ENCODE results near the gene HYDIN.

The HYDIN gene

GRCh38 chr16:70758786-70759185 lies 471.7 kb downstream of the HYDIN start:
- Histone ChIP-seq H3K36me3 (peaks cover 48 to 100% (median 72%) of the 10 kb centered on the region in 11 experiments), H3K4me2 (no peak overlapping the region), H3K27ac (no peak overlapping the region), H3K4me1 (peaks cover 4 to 60% (median 20%) of the 10 kb centered on the region in 10 experiments; a peak in 17 of 20 replicates), H3K4me3 (no peak overlapping the region), H3K9me3 (replicated peaks in 1 of 11) (no peaks in the 10 kb centered on the region), H3K27me3 (no peaks in the 10 kb centered on the region), H3K9ac (no peak overlapping the region; a peak in 1 of 22 replicates), H4K20me1 (peaks cover 0 to 100% (median 0%) of the 10 kb centered on the region in 11 experiments; a peak in 8 of 22 replicates)
- no peak for TF ChIP-seq Cebpa-rat (IDR thresholded peaks at IDR 0.05)
